HL-60 (cell line): ENCODE data around the gene PTPRF.

ENCODE experiments used
- DNase-seq, 2 experiments: peaks; one replicate each; pipeline ENCODE4 v3.0.0-alpha.2; 2010 to 2020; ENCODE audit warnings: low read depth in 1 of 2, low spot score in 1 of 2
- H3K27ac ChIP-seq: fragments of 250-450 bp; sonication (Bioruptor Pico); replicated peaks from 2 replicates; pipeline ENCODE4 v1.5.1; 2020; ENCODE audit warnings: mild to moderate bottlenecking, moderate library complexity
- H3K27me3 ChIP-seq: fragments of 250-450 bp; sonication (Bioruptor Pico); 2 replicates; pipeline ENCODE4 v1.5.1; 2021; ENCODE audit warnings: mild to moderate bottlenecking, moderate library complexity; ENCODE audit not compliant: insufficient read depth, poor library complexity, severe bottlenecking
- H3K4me3 ChIP-seq: replicated peaks from 2 replicates; pipeline ENCODE4 v1.5.1; 2011; ENCODE audit warnings: mild to moderate bottlenecking, control low read depth, low read length; ENCODE audit not compliant: insufficient read depth
- CTCF ChIP-seq: IDR thresholded peaks from one replicate; pipeline ENCODE4 v1.5.1; 2011; ENCODE audit warnings: low read length, control low read depth, inconsistent platforms; ENCODE audit not compliant: insufficient read depth
- GABPA ChIP-seq: IDR thresholded peaks from 2 replicates; pipeline ENCODE4 v1.6.1; 2012; ENCODE audit warnings: low read depth
- POLR2AphosphoS5 ChIP-seq: IDR thresholded peaks from 2 replicates; pipeline ENCODE4 v1.6.1; 2012; ENCODE audit warnings: low read depth
- SPI1 ChIP-seq: IDR thresholded peaks from 2 replicates; pipeline ENCODE4 v1.6.1; 2012; ENCODE audit warnings: low read depth, mild to moderate bottlenecking, borderline replicate concordance
- TF ChIP-seq, protein P1 (sequence below): IDR thresholded peaks from 2 replicates; pipeline ENCODE4 v1.6.1; 2012; ENCODE audit warnings: low read depth; ENCODE audit not compliant: insufficient replicate concordance

Gene PTPRF

DNA sequence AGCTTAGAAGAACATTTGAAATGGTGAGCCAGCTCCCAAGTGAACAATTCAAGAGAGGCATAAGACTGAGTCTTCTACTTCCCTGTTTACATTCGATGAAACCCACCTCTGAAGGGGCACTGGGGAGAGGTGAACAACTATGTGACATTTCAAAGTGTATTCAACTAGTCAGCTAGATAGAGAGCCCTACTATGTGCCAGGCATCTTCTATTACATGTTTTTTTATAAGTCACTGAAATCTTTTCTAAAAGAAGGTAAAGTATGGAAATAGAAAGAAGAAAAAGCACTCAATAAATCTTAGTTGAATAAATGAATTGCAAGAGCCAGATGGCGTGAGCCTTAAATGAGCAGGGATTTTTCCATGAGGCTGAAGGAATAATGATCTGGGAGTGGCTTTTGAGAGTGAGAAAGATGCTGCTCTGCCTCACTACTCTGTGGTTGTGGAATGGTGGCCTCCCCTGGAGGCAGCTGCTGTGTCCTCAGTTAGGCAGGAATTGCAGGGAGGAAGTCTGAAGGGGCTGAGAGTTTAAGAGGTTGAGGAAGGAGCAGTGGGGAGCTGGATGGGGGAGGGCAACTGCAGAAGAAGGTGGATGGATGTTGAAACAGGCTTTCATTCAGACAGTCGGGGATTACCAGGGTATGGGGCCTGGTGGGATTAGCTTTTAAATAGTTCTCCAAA lies 10.4 kb upstream of the PTPRF start:
- no peak overlapping the region for H3K4me3 ChIP-seq
- no peak for DNase-seq

GRCh38 chr1:43521078-43521477 lies 9.6 kb upstream of the PTPRF start:
- Histone ChIP-seq H3K4me3 (no peak overlapping the region), H3K27ac (no peak overlapping the region), H3K27me3 (peaks cover 3% of the 10 kb centered on the region)
- TF ChIP-seq POLR2AphosphoS5 (no peak), GABPA (no peak), CTCF (no peak), SPI1 (no peak)
- TF ChIP-seq, protein P1, sequence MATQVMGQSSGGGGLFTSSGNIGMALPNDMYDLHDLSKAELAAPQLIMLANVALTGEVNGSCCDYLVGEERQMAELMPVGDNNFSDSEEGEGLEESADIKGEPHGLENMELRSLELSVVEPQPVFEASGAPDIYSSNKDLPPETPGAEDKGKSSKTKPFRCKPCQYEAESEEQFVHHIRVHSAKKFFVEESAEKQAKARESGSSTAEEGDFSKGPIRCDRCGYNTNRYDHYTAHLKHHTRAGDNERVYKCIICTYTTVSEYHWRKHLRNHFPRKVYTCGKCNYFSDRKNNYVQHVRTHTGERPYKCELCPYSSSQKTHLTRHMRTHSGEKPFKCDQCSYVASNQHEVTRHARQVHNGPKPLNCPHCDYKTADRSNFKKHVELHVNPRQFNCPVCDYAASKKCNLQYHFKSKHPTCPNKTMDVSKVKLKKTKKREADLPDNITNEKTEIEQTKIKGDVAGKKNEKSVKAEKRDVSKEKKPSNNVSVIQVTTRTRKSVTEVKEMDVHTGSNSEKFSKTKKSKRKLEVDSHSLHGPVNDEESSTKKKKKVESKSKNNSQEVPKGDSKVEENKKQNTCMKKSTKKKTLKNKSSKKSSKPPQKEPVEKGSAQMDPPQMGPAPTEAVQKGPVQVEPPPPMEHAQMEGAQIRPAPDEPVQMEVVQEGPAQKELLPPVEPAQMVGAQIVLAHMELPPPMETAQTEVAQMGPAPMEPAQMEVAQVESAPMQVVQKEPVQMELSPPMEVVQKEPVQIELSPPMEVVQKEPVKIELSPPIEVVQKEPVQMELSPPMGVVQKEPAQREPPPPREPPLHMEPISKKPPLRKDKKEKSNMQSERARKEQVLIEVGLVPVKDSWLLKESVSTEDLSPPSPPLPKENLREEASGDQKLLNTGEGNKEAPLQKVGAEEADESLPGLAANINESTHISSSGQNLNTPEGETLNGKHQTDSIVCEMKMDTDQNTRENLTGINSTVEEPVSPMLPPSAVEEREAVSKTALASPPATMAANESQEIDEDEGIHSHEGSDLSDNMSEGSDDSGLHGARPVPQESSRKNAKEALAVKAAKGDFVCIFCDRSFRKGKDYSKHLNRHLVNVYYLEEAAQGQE = no peak
- DNase-seq = no peak

More for the DNA sequence above, 10.4 kb upstream of the PTPRF start:
- no peak for TF ChIP-seq SPI1
- TF ChIP-seq POLR2AphosphoS5 = no peak
- no peak for TF ChIP-seq CTCF
- no peak for TF ChIP-seq GABPA
- peaks cover 3% of the 10 kb centered on the region for H3K27me3 ChIP-seq
- H3K27ac ChIP-seq = no peak overlapping the region

- no peak for TF ChIP-seq GABPA
- no peak for DNase-seq
- Histone ChIP-seq H3K4me3 (no peak overlapping the region), H3K27ac (no peak overlapping the region), H3K27me3 (peaks cover 3% of the 10 kb centered on the region)
Measured at GRCh38 chr1:43521756-43522155, 8.9 kb upstream of the PTPRF start.

GRCh38 chr1:43522431-43522775 lies 8.3 kb upstream of the PTPRF start:
- DNase-seq = no peak
- H3K4me3 ChIP-seq = no peak overlapping the region
- no peak overlapping the region for H3K27ac ChIP-seq
- H3K27me3 ChIP-seq = peaks cover 3% of the 10 kb centered on the region
- TF ChIP-seq SPI1 = no peak
- no peak for TF ChIP-seq POLR2AphosphoS5
- TF ChIP-seq, protein P1 = no peak
- TF ChIP-seq GABPA = no peak
- TF ChIP-seq CTCF = no peak
